Endothelial cell of umbilical vein (primary cell): ENCODE data around the gene CLEC16A. TPM values are rescaled to one million over a fixed set of nuclear protein-coding genes. Genes with fewer than 3 reads are reported as not detected.

ENCODE experiments used
- BruUV-seq: library from RNA; stranded (reverse); fragments of 400-500 nt; replicated peaks from 2 replicates; lab custom pipeline; 2021; lab: Mats Ljungman, UMichigan
- CTCF ChIA-PET: fragments of 300-600, 350-600 bp; sonication (Branson Sonifier 250); formaldehyde crosslinking; loops from one replicate; lab custom pipeline; 2021; ENCODE audit warnings: antibody characterized with exemption, inconsistent platforms; lab: Charles Lee
- POLR2A ChIA-PET: fragments of 300-600, 350-600 bp; sonication (Branson Sonifier 250); formaldehyde crosslinking; loops from one replicate; lab custom pipeline; 2021; ENCODE audit warnings: antibody characterized with exemption, inconsistent platforms; lab: Charles Lee
- DNase-seq: peaks from one replicate; pipeline ENCODE4 v3.0.0-alpha.2; 2011; ENCODE audit warnings: low read depth, low spot score
- FAIRE-seq: peaks from 2 replicates; lab custom pipeline; 2011; peaks lifted over from hg19 to GRCh38; lab: Jason Lieb, UNC
- H2AFZ ChIP-seq: 2 replicates; pipeline ENCODE4 v1.6.0; 2012; ENCODE audit warnings: low read depth, low read length, control low read depth, inconsistent platforms
- H3K27ac ChIP-seq: 2 replicates; pipeline ENCODE4 v1.5.1; 2011; ENCODE audit warnings: low read depth, mild to moderate bottlenecking, control low read depth, low read length, moderate library complexity; ENCODE audit not compliant: insufficient read depth
- H3K27me3 ChIP-seq, 2 experiments: 2 replicates each; pipeline versions ENCODE4 v1.6.0 to v1.6.1; 2011; ENCODE audit warnings: low read length in 2 of 2, mixed read lengths in 1 of 2; ENCODE audit not compliant: control insufficient read depth in 2 of 2, insufficient read depth in 2 of 2
- H3K36me3 ChIP-seq, 2 experiments: 2 replicates in 1 of 2; 3 replicates in 1 of 2; pipeline ENCODE4 v1.5.1; 2011; ENCODE audit warnings: low read length in 2 of 2, mild to moderate bottlenecking in 1 of 2, moderate library complexity in 1 of 2; ENCODE audit not compliant: control insufficient read depth in 2 of 2, insufficient read depth in 2 of 2; ENCODE audit errors: extremely low read depth in 1 of 2
- H3K4me1 ChIP-seq: 3 replicates; pipeline ENCODE4 v1.5.1; 2011; ENCODE audit warnings: mild to moderate bottlenecking, low read length; ENCODE audit not compliant: control insufficient read depth, insufficient read depth; ENCODE audit errors: extremely low read depth
- H3K4me2 ChIP-seq: 2 replicates; pipeline ENCODE4 v1.6.1; 2011; ENCODE audit warnings: low read length, control low read depth, mixed read lengths; ENCODE audit not compliant: insufficient read depth
- H3K4me3 ChIP-seq, 3 experiments: fragments of 200-600 bp in 1 of 3; sonication (generic), shearing (Covaris generic) in 1 of 3; replicated peaks in 1 of 3; 2 replicates each; pipeline ENCODE4 v1.5.1; 2011 to 2016; ENCODE audit warnings: control low read depth in 3 of 3, low read length in 3 of 3, mild to moderate bottlenecking in 2 of 3, inconsistent platforms in 1 of 3, low read depth in 1 of 3, moderate library complexity in 1 of 3; ENCODE audit not compliant: insufficient read depth in 1 of 3
- H3K79me2 ChIP-seq: 2 replicates; pipeline ENCODE4 v1.6.0; 2012; ENCODE audit warnings: low read length, inconsistent platforms; ENCODE audit not compliant: control insufficient read depth, insufficient read depth
- H3K9ac ChIP-seq: replicated peaks from 2 replicates; pipeline ENCODE3; 2011; ENCODE audit warnings: low read length, control low read depth; ENCODE audit not compliant: insufficient read depth; ENCODE audit errors: extremely low read depth
- H3K9me1 ChIP-seq: replicated peaks from 3 replicates; pipeline ENCODE4 v1.6.0; 2011; ENCODE audit warnings: mild to moderate bottlenecking, low read length; ENCODE audit not compliant: control insufficient read depth, insufficient read depth; ENCODE audit errors: extremely low read depth
- H3K9me3 ChIP-seq: replicated peaks from 2 replicates; pipeline ENCODE4 v1.5.1; 2012; ENCODE audit warnings: low read length, inconsistent platforms; ENCODE audit not compliant: control insufficient read depth, insufficient read depth
- H4K20me1 ChIP-seq: replicated peaks from 2 replicates; pipeline ENCODE3; 2011; ENCODE audit warnings: mild to moderate bottlenecking, low read length; ENCODE audit not compliant: control insufficient read depth, insufficient read depth; ENCODE audit errors: extremely low read depth
- EZH2 ChIP-seq: IDR thresholded peaks from 2 replicates; pipeline ENCODE4 v1.6.1; 2012; ENCODE audit warnings: borderline replicate concordance, low read depth, mild to moderate bottlenecking, moderate library complexity, low read length, inconsistent platforms; ENCODE audit not compliant: severe bottlenecking
- FOS ChIP-seq: IDR thresholded peaks from 2 replicates; pipeline ENCODE4 v1.6.1; 2011; ENCODE audit warnings: mild to moderate bottlenecking, low read length, moderate library complexity, borderline replicate concordance; ENCODE audit not compliant: insufficient read depth
- GATA2 ChIP-seq: IDR thresholded peaks from 2 replicates; pipeline ENCODE4 v1.7.0; 2011; ENCODE audit warnings: low read depth, mild to moderate bottlenecking, moderate library complexity, mixed read lengths, low read length; ENCODE audit not compliant: insufficient read length, insufficient read depth
- JUN ChIP-seq: IDR thresholded peaks from 2 replicates; pipeline ENCODE4 v1.6.1; 2011; ENCODE audit warnings: borderline replicate concordance, low read depth; ENCODE audit not compliant: insufficient read length, insufficient read depth
- MAX ChIP-seq: IDR thresholded peaks from 2 replicates; pipeline ENCODE4 v1.6.1; 2011; ENCODE audit not compliant: insufficient read depth, insufficient read length
- MYC ChIP-seq: IDR thresholded peaks from one replicate; pipeline ENCODE4 v1.6.1; 2011; ENCODE audit warnings: mild to moderate bottlenecking, low read depth, low read length
- POLR2A ChIP-seq: IDR thresholded peaks from 2 replicates; pipeline ENCODE4 v1.6.1; 2012; ENCODE audit warnings: low read depth, mild to moderate bottlenecking, control low read depth, low read length
- POLR2AphosphoS5 ChIP-seq: IDR thresholded peaks from 2 replicates; pipeline ENCODE4 v1.6.1; 2012; ENCODE audit warnings: low read depth, mild to moderate bottlenecking, control low read depth, low read length, moderate library complexity; ENCODE audit not compliant: insufficient read depth
- dilution Hi-C: fragments of 300-500 bp; cut with MboI; formaldehyde crosslinking; loops from one replicate; pipeline ENCODE4 v1.15.0; 2019; ENCODE audit warnings: low sequenced_read_pairs; ENCODE audit not compliant: extremely low pct_ligation_motif_present
- intact Hi-C: fragments of 100-400 bp; cut with micrococcal nuclease; formaldehyde crosslinking; loops from one replicate; pipeline ENCODE4 v1.10.0; 2022
- polyA plus RNA-seq, 4 experiments: library from polyadenylated mRNA; depleted of rRNA in 3 of 4; stranded (reverse) in 3 of 4; unstranded in 1 of 4; fragments of >200 nt; gene quantifications; 2 replicates each; pipeline versions ENCODE4 v1.2.1 to v1.2.3, GENCODE V29; 2011 to 2012; ENCODE audit warnings: missing spikeins in 1 of 4
- total RNA-seq: library from RNA; stranded (reverse); gene quantifications from 2 replicates; pipeline ENCODE4 v1.2.3, GENCODE V29; 2021
- TF ChIP-seq, protein P1 (sequence below), 2 donors: IDR thresholded peaks; 1 replicate in 1 of 2; 2 replicates in 1 of 2; pipeline ENCODE4 v1.5.1; 2011; ENCODE audit warnings: low read length in 2 of 2, mild to moderate bottlenecking in 2 of 2, moderate library complexity in 2 of 2, control low read depth in 1 of 2, inconsistent platforms in 1 of 2, low read depth in 1 of 2; ENCODE audit not compliant: insufficient read depth in 1 of 2; ENCODE audit errors: extremely low read depth in 1 of 2

Gene CLEC16A
- total and polyA plus RNA-seq, 2 donors (not counting 3 experiments of a cell fraction or from before 2014, with no cell fraction given): 11.4 to 23.3 TPM

DNA sequence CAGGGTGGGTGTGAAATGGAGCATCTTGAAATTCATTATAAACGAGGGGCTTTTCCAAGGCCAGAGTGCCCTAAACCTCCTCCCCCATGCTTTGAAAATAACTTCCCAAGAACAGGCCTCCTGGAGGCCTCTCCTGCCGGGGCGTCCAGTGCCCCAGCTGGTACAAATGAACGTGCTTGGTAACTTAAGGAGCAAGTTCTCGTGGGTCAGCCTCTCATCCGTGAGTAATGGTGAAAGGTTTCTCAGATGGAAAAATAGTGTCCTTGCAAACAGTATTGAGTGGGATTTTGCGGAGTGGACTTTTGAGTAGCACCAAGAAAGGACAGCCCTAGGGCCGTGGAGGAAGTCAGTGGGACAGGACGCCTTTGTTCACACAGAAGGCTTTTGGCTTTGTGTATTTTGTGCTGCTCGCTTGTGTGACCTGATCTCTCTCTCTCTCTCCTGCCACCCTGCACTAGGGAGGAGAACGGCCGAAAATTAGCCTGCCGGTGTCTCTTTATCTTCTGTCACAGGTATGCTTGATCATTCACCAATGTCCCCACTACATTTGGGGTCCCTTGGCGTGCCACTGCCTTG lies 34.6 kb downstream of the CLEC16A start:
- BruUV-seq: no TSS peak

More for the DNA sequence above, 34.6 kb downstream of the CLEC16A start:
- Histone ChIP-seq H3K4me3 (no peak overlapping the region), H3K9me3 (no peaks in the 10 kb centered on the region), H4K20me1 (no peaks in the 10 kb centered on the region), H3K9ac (no peak overlapping the region), H3K4me1 (peaks cover 13% of the 10 kb centered on the region), H3K79me2 (no peaks in the 10 kb centered on the region), H3K27me3 (no peaks in the 10 kb centered on the region), H3K4me2 (no peak overlapping the region), H3K9me1 (no peaks in the 10 kb centered on the region), H3K27ac (no peak overlapping the region), H3K36me3 (peaks cover 0 to 5% of the 10 kb centered on the region in 2 experiments), H2AFZ (no peak overlapping the region)
- ChIA-PET CTCF (interaction anchor here (1.2 to 1.3 kb wide), 2 partner anchors 15 to 276 kb away, joined by 3 read pairs; no protein-coding TSS in a partner anchor), POLR2A (no interaction called here)
- dilution Hi-C loops (no loop called here), intact Hi-C loops (no loop called here)
- FAIRE-seq (no peak), DNase-seq (no peak)
- TF ChIP-seq, protein P1, sequence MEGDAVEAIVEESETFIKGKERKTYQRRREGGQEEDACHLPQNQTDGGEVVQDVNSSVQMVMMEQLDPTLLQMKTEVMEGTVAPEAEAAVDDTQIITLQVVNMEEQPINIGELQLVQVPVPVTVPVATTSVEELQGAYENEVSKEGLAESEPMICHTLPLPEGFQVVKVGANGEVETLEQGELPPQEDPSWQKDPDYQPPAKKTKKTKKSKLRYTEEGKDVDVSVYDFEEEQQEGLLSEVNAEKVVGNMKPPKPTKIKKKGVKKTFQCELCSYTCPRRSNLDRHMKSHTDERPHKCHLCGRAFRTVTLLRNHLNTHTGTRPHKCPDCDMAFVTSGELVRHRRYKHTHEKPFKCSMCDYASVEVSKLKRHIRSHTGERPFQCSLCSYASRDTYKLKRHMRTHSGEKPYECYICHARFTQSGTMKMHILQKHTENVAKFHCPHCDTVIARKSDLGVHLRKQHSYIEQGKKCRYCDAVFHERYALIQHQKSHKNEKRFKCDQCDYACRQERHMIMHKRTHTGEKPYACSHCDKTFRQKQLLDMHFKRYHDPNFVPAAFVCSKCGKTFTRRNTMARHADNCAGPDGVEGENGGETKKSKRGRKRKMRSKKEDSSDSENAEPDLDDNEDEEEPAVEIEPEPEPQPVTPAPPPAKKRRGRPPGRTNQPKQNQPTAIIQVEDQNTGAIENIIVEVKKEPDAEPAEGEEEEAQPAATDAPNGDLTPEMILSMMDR (IDR thresholded peaks at IDR 0.05; ENCODE audit: extremely low read depth in 1 of 2, insufficient read depth in 1 of 2, low read depth in 1 of 2, low read length in 2 of 2): no peak
- TF ChIP-seq GATA2 (no peak), JUN (no peak), POLR2AphosphoS5 (no peak), FOS (no peak), MAX (no peak), EZH2 (no peak), MYC (no peak), POLR2A (no peak)
